ENCODE results near the gene JKAMP. TPM values are rescaled to one million over a fixed set of nuclear protein-coding genes. Genes with fewer than 3 reads are reported as not detected.

The JKAMP gene
- total RNA-seq, 1 experiment from 2014 or later, result 46.5 TPM

DNA sequence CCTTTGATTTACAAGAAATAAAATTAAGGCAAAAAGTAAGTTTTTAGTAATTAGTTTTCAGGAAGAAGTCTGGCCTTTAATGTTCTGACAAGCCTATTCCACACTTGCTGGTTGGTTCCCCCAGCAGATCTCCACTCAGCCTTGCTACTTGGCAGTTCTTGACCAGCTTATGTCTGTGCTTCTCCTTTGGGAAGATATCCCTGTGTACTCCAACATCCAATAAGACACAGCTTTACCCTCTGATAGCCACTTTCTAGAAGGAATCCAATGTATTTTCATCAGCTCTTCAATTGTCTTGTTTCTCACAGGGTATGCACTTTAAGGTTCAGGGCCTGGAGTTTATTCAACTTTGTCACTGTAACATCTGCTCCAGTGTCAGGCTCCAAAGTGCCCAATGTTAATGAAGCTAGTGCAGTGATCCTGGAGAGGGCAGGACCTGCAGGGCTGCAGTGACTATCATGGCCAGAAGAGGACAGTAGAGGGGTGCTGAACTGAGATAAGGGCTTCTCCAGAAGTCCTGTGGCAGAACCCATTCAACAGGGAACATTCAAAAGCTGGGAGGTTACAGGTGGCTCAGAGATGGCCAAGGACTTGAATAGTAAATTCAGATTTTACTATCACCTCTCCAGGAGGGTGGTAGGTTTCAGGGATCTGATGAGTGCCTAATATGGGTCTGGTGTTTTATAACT, 22.9 kb downstream of the JKAMP start:
- no peaks in the 10 kb centered on the region for H3K4me1 ChIP-seq (ENCODE audit: control insufficient read depth in 1 of 2, insufficient read depth in 2 of 2, low read length in 2 of 2)
- H4K20me1 ChIP-seq (ENCODE audit: insufficient read depth), result no peaks in the 10 kb centered on the region
- no peak overlapping the region for H2AFZ ChIP-seq (ENCODE audit: low read depth, low read length, poor library complexity, severe bottlenecking)
- H3K27ac ChIP-seq (ENCODE audit: low read depth, low read length), result no peak overlapping the region
- H3K4me3 ChIP-seq (replicated peaks in 1 of 2; ENCODE audit: low read depth in 1 of 2, low read length in 2 of 2), result no peak overlapping the region
- TF ChIP-seq, protein P1, sequence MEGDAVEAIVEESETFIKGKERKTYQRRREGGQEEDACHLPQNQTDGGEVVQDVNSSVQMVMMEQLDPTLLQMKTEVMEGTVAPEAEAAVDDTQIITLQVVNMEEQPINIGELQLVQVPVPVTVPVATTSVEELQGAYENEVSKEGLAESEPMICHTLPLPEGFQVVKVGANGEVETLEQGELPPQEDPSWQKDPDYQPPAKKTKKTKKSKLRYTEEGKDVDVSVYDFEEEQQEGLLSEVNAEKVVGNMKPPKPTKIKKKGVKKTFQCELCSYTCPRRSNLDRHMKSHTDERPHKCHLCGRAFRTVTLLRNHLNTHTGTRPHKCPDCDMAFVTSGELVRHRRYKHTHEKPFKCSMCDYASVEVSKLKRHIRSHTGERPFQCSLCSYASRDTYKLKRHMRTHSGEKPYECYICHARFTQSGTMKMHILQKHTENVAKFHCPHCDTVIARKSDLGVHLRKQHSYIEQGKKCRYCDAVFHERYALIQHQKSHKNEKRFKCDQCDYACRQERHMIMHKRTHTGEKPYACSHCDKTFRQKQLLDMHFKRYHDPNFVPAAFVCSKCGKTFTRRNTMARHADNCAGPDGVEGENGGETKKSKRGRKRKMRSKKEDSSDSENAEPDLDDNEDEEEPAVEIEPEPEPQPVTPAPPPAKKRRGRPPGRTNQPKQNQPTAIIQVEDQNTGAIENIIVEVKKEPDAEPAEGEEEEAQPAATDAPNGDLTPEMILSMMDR (IDR thresholded peaks at IDR 0.05 in 2 of 3, conservative IDR thresholded peaks at IDR 0.05 in 1 of 3; ENCODE audit: borderline replicate concordance in 1 of 3, insufficient read depth in 1 of 3, low read depth in 2 of 3, low read length in 2 of 3), result peak; percentile 62 to 99 (median 94)
- TF ChIP-seq RAD21 (IDR thresholded peaks at IDR 0.05; ENCODE audit: low read depth) (peak; percentile 61), SRF (IDR thresholded peaks at IDR 0.05; ENCODE audit: low read depth) (no peak)
- no peak overlapping the region for H3K4me2 ChIP-seq (ENCODE audit: low read length)
- H3K9me2 ChIP-seq (ENCODE audit: insufficient read depth), result no peaks in the 10 kb centered on the region
- ATAC-seq, result peak; percentile 96
- ChIA-PET POLR2A (interaction anchor here (0.9 to 1.4 kb wide), 3 partner anchors 23 to 66 kb away, joined by 3 to 4 read pairs (median 4); partner anchors contain the start of genes JKAMP and L3HYPDH), CTCF (interaction anchor here (0.6 to 2.1 kb wide), 14 partner anchors 10 to 678 kb away, joined by 3 to 27 read pairs (median 6); partner anchors contain the start of genes CCDC175, JKAMP and L3HYPDH), RAD21 (ENCODE audit: low non-redundant PET in 1 of 2, low total read pairs in 2 of 2, uncharacterized antibody in 2 of 2, unreplicated experiment in 2 of 2) (interaction anchor here (0.6 to 1.3 kb wide), 5 partner anchors 63 to 870 kb away, joined by 3 to 8 read pairs (median 4); partner anchors contain the start of gene CCDC175 (in 2 of the 2))
- H3K36me3 ChIP-seq (ENCODE audit: control insufficient read depth in 1 of 2, insufficient read depth in 2 of 2, low read length in 2 of 2), result peaks cover 0 to 4% of the 10 kb centered on the region in 2 experiments; a peak in 1 of 4 replicates
- intact Hi-C loops (cut with micrococcal nuclease), result loop anchor here (1.0 to 5.0 kb wide), 3 partner anchors 69 to 675 kb away; partner anchors contain the start of gene CCDC175
- no peak overlapping the region for H3K9ac ChIP-seq (ENCODE audit: low read length)
- BruUV-seq (replicated peaks), result no TSS peak
- H3K79me2 ChIP-seq (ENCODE audit: insufficient read depth, low read length), result no peaks in the 10 kb centered on the region
- H3K9me3 ChIP-seq (ENCODE audit: control insufficient read depth in 1 of 2, insufficient read depth in 1 of 2, low read depth in 1 of 2, low read length in 2 of 2), result no peaks in the 10 kb centered on the region
- H3K27me3 ChIP-seq (ENCODE audit: insufficient read depth, low read length), result no peaks in the 10 kb centered on the region
- peak; percentile 42 for DNase-seq (ENCODE audit: low read depth, low spot score)

DNA sequence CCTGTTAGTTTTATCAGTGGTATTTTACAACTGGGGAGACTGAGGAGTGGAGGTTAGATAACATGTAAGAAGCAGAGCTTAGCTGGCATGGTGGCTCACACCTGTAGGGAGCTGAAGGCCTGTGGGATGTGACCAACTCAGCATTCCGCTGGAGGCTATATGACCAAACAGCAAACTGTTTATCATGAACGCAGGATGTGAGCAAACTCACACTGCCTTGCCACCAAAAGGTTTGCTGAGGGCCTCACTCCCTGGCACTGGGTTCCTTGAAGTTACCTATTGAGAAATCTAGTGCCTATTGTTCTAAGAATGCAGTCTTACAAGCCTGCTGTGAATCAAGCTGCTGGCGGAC, 23.4 kb downstream of the JKAMP start:
- Histone ChIP-seq H3K36me3 (ENCODE audit: control insufficient read depth in 1 of 2, insufficient read depth in 2 of 2, low read length in 2 of 2) (peaks cover 0 to 4% of the 10 kb centered on the region in 2 experiments; a peak in 1 of 4 replicates), H3K9me2 (ENCODE audit: insufficient read depth) (no peaks in the 10 kb centered on the region), H2AFZ (ENCODE audit: low read depth, low read length, poor library complexity, severe bottlenecking) (no peak overlapping the region), H3K9ac (ENCODE audit: low read length) (no peak overlapping the region), H3K9me3 (ENCODE audit: control insufficient read depth in 1 of 2, insufficient read depth in 1 of 2, low read depth in 1 of 2, low read length in 2 of 2) (no peaks in the 10 kb centered on the region), H3K79me2 (ENCODE audit: insufficient read depth, low read length) (no peaks in the 10 kb centered on the region), H3K4me3 (replicated peaks in 1 of 2; ENCODE audit: low read depth in 1 of 2, low read length in 2 of 2) (no peak overlapping the region), H4K20me1 (ENCODE audit: insufficient read depth) (no peaks in the 10 kb centered on the region), H3K4me1 (ENCODE audit: control insufficient read depth in 1 of 2, insufficient read depth in 2 of 2, low read length in 2 of 2) (no peaks in the 10 kb centered on the region), H3K27ac (ENCODE audit: low read depth, low read length) (no peak overlapping the region), H3K4me2 (ENCODE audit: low read length) (no peak overlapping the region), H3K27me3 (ENCODE audit: insufficient read depth, low read length) (no peaks in the 10 kb centered on the region)
- no TSS peak for BruUV-seq (replicated peaks)
- ChIA-PET RAD21 (ENCODE audit: low non-redundant PET in 1 of 2, low total read pairs in 2 of 2, uncharacterized antibody in 2 of 2, unreplicated experiment in 2 of 2) (interaction anchor here (0.8 to 1.3 kb wide), 3 partner anchors 63 to 69 kb away, joined by 3 to 6 read pairs (median 3); partner anchors contain the start of gene CCDC175 (in 2 of the 2)), CTCF (interaction anchor here (0.6 to 2.1 kb wide), 10 partner anchors 11 to 676 kb away, joined by 3 to 27 read pairs (median 8); partner anchors contain the start of genes CCDC175, JKAMP and L3HYPDH), POLR2A (interaction anchor here (0.9 to 1.4 kb wide), 3 partner anchors 24 to 65 kb away, joined by 3 to 4 read pairs (median 4); partner anchors contain the start of genes JKAMP and L3HYPDH)
- intact Hi-C loops (cut with micrococcal nuclease), result loop anchor here (1.0 to 5.0 kb wide), 3 partner anchors 69 to 675 kb away; partner anchors contain the start of gene CCDC175
- DNase-seq (ENCODE audit: low read depth, low spot score) (no peak), ATAC-seq (no peak)
- TF ChIP-seq, protein P2, sequence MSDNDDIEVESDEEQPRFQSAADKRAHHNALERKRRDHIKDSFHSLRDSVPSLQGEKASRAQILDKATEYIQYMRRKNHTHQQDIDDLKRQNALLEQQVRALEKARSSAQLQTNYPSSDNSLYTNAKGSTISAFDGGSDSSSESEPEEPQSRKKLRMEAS (IDR thresholded peaks at IDR 0.05), result no peak
- TF ChIP-seq ZFX (IDR thresholded peaks at IDR 0.05), result no peak
- no peak for TF ChIP-seq RAD21 (IDR thresholded peaks at IDR 0.05; ENCODE audit: low read depth)
- TF ChIP-seq SIN3A (IDR thresholded peaks at IDR 0.05; ENCODE audit: low read depth), result no peak
- no peak for TF ChIP-seq FOSL1 (IDR thresholded peaks at IDR 0.05; ENCODE audit: low read depth)
- TF ChIP-seq, protein P3, sequence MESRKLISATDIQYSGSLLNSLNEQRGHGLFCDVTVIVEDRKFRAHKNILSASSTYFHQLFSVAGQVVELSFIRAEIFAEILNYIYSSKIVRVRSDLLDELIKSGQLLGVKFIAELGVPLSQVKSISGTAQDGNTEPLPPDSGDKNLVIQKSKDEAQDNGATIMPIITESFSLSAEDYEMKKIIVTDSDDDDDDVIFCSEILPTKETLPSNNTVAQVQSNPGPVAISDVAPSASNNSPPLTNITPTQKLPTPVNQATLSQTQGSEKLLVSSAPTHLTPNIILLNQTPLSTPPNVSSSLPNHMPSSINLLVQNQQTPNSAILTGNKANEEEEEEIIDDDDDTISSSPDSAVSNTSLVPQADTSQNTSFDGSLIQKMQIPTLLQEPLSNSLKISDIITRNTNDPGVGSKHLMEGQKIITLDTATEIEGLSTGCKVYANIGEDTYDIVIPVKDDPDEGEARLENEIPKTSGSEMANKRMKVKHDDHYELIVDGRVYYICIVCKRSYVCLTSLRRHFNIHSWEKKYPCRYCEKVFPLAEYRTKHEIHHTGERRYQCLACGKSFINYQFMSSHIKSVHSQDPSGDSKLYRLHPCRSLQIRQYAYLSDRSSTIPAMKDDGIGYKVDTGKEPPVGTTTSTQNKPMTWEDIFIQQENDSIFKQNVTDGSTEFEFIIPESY (IDR thresholded peaks at IDR 0.05; ENCODE audit: extremely low read depth, insufficient replicate concordance, low read length), result no peak
- TF ChIP-seq TCF7L2 (IDR thresholded peaks at IDR 0.05; ENCODE audit: borderline replicate concordance, extremely low read depth, insufficient read depth, insufficient read length), result no peak
- no peak for TF ChIP-seq POLR2AphosphoS5 (IDR thresholded peaks at IDR 0.05; ENCODE audit: low read depth, low read length)
- no peak for TF ChIP-seq CBX3 (IDR thresholded peaks at IDR 0.05; ENCODE audit: low read depth)
- TF ChIP-seq JUND (IDR thresholded peaks at IDR 0.05), result no peak

Data from HCT116 (cell line).